HepG2 (cell line): ENCODE measurements around the gene CIB2. TPM values are rescaled to one million over a fixed set of nuclear protein-coding genes. Genes with fewer than 3 reads are reported as not detected.

Experiments used
- ATAC-seq: fragments of 200-7000 bp; cut with Tn5 transposase; 3 replicates; pipeline ENCODE4 v1.9.1; 2020; ENCODE audit warnings: mild to moderate bottlenecking, moderate library complexity
- BruUV-seq: library from RNA; stranded (reverse); fragments of 400-500 nt; replicated peaks from 2 replicates; lab custom pipeline; 2021; lab: Mats Ljungman, UMichigan
- CTCF ChIA-PET: fragments of 300-600 bp; formaldehyde crosslinking; extraction: SDS; loops from one replicate; lab custom pipeline; 2021; ENCODE audit warnings: low total read pairs, inconsistent platforms, low intra/inter-chr PET ratio; lab: Yijun Ruan, JAX
- POLR2A ChIA-PET: fragments of 350-600 bp; sonication (Branson Sonifier 250); formaldehyde crosslinking; loops from one replicate; lab custom pipeline; 2020; ENCODE audit warnings: antibody characterized with exemption, inconsistent platforms; lab: Yijun Ruan, JAX
- DNase-seq: peaks from one replicate; pipeline ENCODE4 v3.0.0-alpha.2; 2015; ENCODE audit warnings: low spot score
- FAIRE-seq: peaks from 3 replicates; lab custom pipeline; 2011; peaks lifted over from hg19 to GRCh38; lab: Jason Lieb, UNC
- H2AFZ ChIP-seq: one replicate; pipeline ENCODE4 v1.6.1; 2011; ENCODE audit warnings: low read length, inconsistent platforms
- H3K27ac ChIP-seq: fragments of 300-600 bp; 3 replicates; pipeline ENCODE4 v1.8.0; 2011; ENCODE audit warnings: mixed run types, mild to moderate bottlenecking, mixed read lengths, low read length, inconsistent platforms; ENCODE audit not compliant: insufficient read depth; ENCODE audit errors: extremely low read length
- H3K27me3 ChIP-seq, 2 experiments: fragments of 200-600 bp in 1 of 2; 2 replicates in 1 of 2; 3 replicates in 1 of 2; pipeline versions ENCODE4 v1.6.0 to v1.8.0; 2011; ENCODE audit warnings: low read length in 2 of 2, mild to moderate bottlenecking in 2 of 2, moderate library complexity in 2 of 2, inconsistent platforms in 1 of 2; ENCODE audit not compliant: insufficient read depth in 2 of 2, control insufficient read depth in 1 of 2
- H3K36me3 ChIP-seq, 2 experiments: fragments of 200-600 bp in 1 of 2; replicated peaks in 1 of 2; 2 replicates in 1 of 2; 3 replicates in 1 of 2; pipeline versions ENCODE4 v1.5.1 to v1.8.0; 2011; ENCODE audit warnings: low read length in 2 of 2, inconsistent platforms in 1 of 2; ENCODE audit not compliant: insufficient read depth in 2 of 2, control insufficient read depth in 1 of 2
- H3K4me1 ChIP-seq: 2 replicates; pipeline ENCODE4 v1.5.1; 2012; ENCODE audit warnings: low read length, inconsistent platforms; ENCODE audit not compliant: insufficient read depth
- H3K4me2 ChIP-seq: 2 replicates; pipeline ENCODE4 v1.6.0; 2011; ENCODE audit warnings: low read depth, low read length, inconsistent platforms
- H3K4me3 ChIP-seq, 3 experiments: fragments of 200-600 bp in 1 of 3; sonication (generic), shearing (Covaris generic) in 1 of 3; replicated peaks in 1 of 3; 2 replicates each; pipeline ENCODE4 v1.5.1; 2011 to 2016; ENCODE audit warnings: low read length in 3 of 3, inconsistent platforms in 2 of 3, low read depth in 2 of 3, mild to moderate bottlenecking in 2 of 3, control low read depth in 1 of 3, mixed read lengths in 1 of 3; ENCODE audit not compliant: insufficient read depth in 1 of 3
- H3K79me2 ChIP-seq: one replicate; pipeline ENCODE4 v1.6.1; 2011; ENCODE audit warnings: low read length, inconsistent platforms; ENCODE audit not compliant: insufficient read depth
- H3K9ac ChIP-seq: 2 replicates; pipeline ENCODE4 v1.6.0; 2011; ENCODE audit warnings: mild to moderate bottlenecking, low read depth, low read length, inconsistent platforms; ENCODE audit not compliant: insufficient read depth
- H3K9me3 ChIP-seq: 2 replicates; pipeline ENCODE4 v1.5.1; 2012; ENCODE audit warnings: mild to moderate bottlenecking, low read length
- H4K20me1 ChIP-seq: 2 replicates; pipeline ENCODE4 v1.6.0; 2011; ENCODE audit warnings: inconsistent platforms, mild to moderate bottlenecking, low read length, moderate library complexity; ENCODE audit not compliant: insufficient read depth
- DR1 ChIP-seq: sonication (generic); formaldehyde crosslinking; IDR thresholded peaks from 2 replicates; pipeline ENCODE4 v1.8.0; 2021; ENCODE audit warnings: mild to moderate bottlenecking, missing genetic modification reagents, inconsistent platforms
- MBD4 ChIP-seq: IDR thresholded peaks from 2 replicates; pipeline ENCODE4 v1.6.1; 2012; ENCODE audit warnings: low read length, inconsistent platforms, borderline replicate concordance
- RBFOX2 ChIP-seq: fragments of 200-400 bp; formaldehyde crosslinking; IDR thresholded peaks from 2 replicates; pipeline ENCODE4 v1.6.1; 2017; ENCODE audit warnings: low read depth, mild to moderate bottlenecking, low read length
- SNAPC4 ChIP-seq: sonication (generic); formaldehyde crosslinking; IDR thresholded peaks from 2 replicates; pipeline ENCODE4 v1.4.0; 2020; ENCODE audit warnings: mild to moderate bottlenecking, missing genetic modification reagents
- SOX5 ChIP-seq: IDR thresholded peaks from 2 replicates; pipeline ENCODE4 v1.6.1; 2016; ENCODE audit warnings: borderline replicate concordance
- SUZ12 ChIP-seq: fragments of 150-350 bp; IDR thresholded peaks from 2 replicates; pipeline ENCODE4 v1.6.1; 2014; ENCODE audit warnings: low read depth, low read length
- TCF12 ChIP-seq, 2 experiments: fragments of 450-650 bp in 1 of 2; sonication (generic) in 1 of 2; formaldehyde crosslinking in 1 of 2; IDR thresholded peaks; 2 replicates each; pipeline versions ENCODE4 v1.6.1 to v1.8.0; 2017 to 2022; ENCODE audit warnings: antibody characterized with exemption in 1 of 2, mild to moderate bottlenecking in 1 of 2, missing genetic modification reagents in 1 of 2, moderate library complexity in 1 of 2
- ZNF317 ChIP-seq: sonication (generic); formaldehyde crosslinking; IDR thresholded peaks from 2 replicates; pipeline ENCODE4 v1.5.0; 2020; ENCODE audit warnings: mild to moderate bottlenecking, missing genetic modification reagents
- ZNF616 ChIP-seq: sonication (generic); formaldehyde crosslinking; IDR thresholded peaks from 2 replicates; pipeline ENCODE4 v1.5.0; 2020; ENCODE audit warnings: low read depth, mild to moderate bottlenecking, missing genetic modification reagents
- ZNF709 ChIP-seq: sonication (generic); formaldehyde crosslinking; IDR thresholded peaks from 2 replicates; pipeline ENCODE4 v1.5.0; 2020; ENCODE audit warnings: mild to moderate bottlenecking, missing genetic modification reagents
- in situ Hi-C: cut with HindIII; loops from 2 replicates; pipeline ENCODE4 v1.10.0; 2017; ENCODE audit warnings: low pct_unique_long_range_greater_than_20kb; ENCODE audit not compliant: extremely low pct_ligation_motif_present
- intact Hi-C: fragments of 100-400 bp; cut with micrococcal nuclease; formaldehyde crosslinking; loops from one replicate; pipeline ENCODE4 v1.10.0; 2022; ENCODE audit not compliant: unreplicated experiment
- polyA plus RNA-seq, 8 experiments: library from polyadenylated mRNA; depleted of rRNA in 3 of 8; stranded (reverse) in 7 of 8; unstranded in 1 of 8; fragments of >200 nt; fragmentation: Illumina TruSeq in 4 of 8; extraction: Trizol in 4 of 8; gene quantifications; 2 replicates each; pipeline versions ENCODE4 v1.2.1 to v1.2.3, GENCODE V29; 2011 to 2016; ENCODE audit warnings: low read depth in 4 of 8, missing spikeins in 1 of 8, mixed read lengths in 1 of 8; ENCODE audit not compliant: insufficient read depth in 1 of 8
- total RNA-seq, 5 experiments: library from RNA; depleted of rRNA; stranded (reverse); fragments of >200 nt; fragmentation: Illumina TruSeq; extraction: Trizol; gene quantifications; 2 replicates each; pipeline ENCODE4 v1.2.3, GENCODE V29; 2016; ENCODE audit warnings: low read depth in 1 of 5

The CIB2 gene
- total and polyA plus RNA-seq, 2 of the 13 experiments (the other 11 are each of a cell fraction or from before 2014, with no cell fraction given) = 1.4 to 1.5 TPM

GRCh38 chr15:78063217-78063616, 68.0 kb downstream of the CIB2 start:
- CTCF ChIA-PET = no interaction called here
- Histone ChIP-seq H3K27me3 (no peaks in the 10 kb centered on the region), H3K4me1 (peaks cover 73% of the 10 kb centered on the region), H4K20me1 (no peaks in the 10 kb centered on the region), H2AFZ (no peak overlapping the region), H3K36me3 (no peaks in the 10 kb centered on the region), H3K4me2 (no peak overlapping the region), H3K4me3 (no peak overlapping the region), H3K27ac (no peak overlapping the region), H3K9ac (no peak overlapping the region), H3K79me2 (peaks cover 58% of the 10 kb centered on the region), H3K9me3 (no peaks in the 10 kb centered on the region)
- BruUV-seq = no TSS peak
- TF ChIP-seq SNAPC4 (CRISPR knock-in tag) = no peak
- TF ChIP-seq ZNF709 (CRISPR knock-in tag) = no peak
- TF ChIP-seq DR1 = no peak
- TF ChIP-seq TCF12 (IDR thresholded peaks at IDR 0.05) = no peak
- no peak for TF ChIP-seq TCF12 (CRISPR knock-in tag; IDR thresholded peaks at IDR 0.05)
- TF ChIP-seq ZNF616 (CRISPR knock-in tag) = no peak
- no peak for TF ChIP-seq RBFOX2
- TF ChIP-seq SUZ12 = no peak
- no peak for TF ChIP-seq ZNF317 (CRISPR knock-in tag)
- TF ChIP-seq MBD4 = no peak
- no peak for TF ChIP-seq SOX5 (CRISPR knock-in tag)
- ATAC-seq = no peak
- intact Hi-C loops (no loop called here), in situ Hi-C loops (no loop called here)
- no peak for DNase-seq
- FAIRE-seq = no peak
- POLR2A ChIA-PET = no interaction called here
